ENCODE measurements around the gene ANKRD13C.

DNA sequence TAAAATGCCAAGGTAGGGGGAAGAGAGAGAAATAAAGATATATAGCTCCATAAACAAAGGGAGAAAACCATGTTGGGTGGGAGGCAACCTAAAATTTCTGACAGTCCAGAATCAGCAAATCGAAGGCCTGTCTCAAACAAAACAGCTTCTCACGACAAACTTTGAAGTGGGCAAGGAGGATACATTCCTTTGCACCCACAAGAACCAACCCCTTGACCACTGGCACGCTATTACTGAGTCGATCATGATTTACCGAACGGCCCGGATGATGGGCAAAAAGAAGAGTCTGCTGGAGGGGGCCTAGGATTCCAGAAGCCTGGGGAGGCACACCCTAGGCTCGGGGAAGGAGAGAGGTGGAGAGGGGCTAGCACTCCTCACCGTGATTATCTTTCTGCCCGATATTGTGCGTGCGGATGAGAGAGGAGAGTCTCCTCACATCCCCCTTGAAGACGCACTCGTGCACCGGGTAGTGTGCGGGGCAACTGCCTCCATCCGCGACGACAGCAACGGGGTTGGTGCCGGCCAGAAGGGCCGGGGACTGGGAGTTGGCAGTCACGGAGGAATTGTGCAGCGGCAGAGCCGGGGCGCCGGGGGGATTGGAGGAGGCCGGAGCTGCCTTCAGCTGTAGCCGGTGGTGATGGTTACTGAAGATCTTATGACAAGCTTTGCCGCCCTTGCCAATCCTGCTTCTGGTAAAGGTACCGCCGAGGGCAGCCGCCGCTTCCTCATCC lies 756 bp downstream of the ANKRD13C start:
- TF ChIP-seq, protein P1, sequence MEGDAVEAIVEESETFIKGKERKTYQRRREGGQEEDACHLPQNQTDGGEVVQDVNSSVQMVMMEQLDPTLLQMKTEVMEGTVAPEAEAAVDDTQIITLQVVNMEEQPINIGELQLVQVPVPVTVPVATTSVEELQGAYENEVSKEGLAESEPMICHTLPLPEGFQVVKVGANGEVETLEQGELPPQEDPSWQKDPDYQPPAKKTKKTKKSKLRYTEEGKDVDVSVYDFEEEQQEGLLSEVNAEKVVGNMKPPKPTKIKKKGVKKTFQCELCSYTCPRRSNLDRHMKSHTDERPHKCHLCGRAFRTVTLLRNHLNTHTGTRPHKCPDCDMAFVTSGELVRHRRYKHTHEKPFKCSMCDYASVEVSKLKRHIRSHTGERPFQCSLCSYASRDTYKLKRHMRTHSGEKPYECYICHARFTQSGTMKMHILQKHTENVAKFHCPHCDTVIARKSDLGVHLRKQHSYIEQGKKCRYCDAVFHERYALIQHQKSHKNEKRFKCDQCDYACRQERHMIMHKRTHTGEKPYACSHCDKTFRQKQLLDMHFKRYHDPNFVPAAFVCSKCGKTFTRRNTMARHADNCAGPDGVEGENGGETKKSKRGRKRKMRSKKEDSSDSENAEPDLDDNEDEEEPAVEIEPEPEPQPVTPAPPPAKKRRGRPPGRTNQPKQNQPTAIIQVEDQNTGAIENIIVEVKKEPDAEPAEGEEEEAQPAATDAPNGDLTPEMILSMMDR (IDR thresholded peaks at IDR 0.05): no peak
- no peak for TF ChIP-seq POLR2A (IDR thresholded peaks at IDR 0.05)

Measured in right lobe of liver (tissue), 4 donors.